HEK293T (cell line): ENCODE data around the gene PRKCZ.

Experiments used
- CTCF ChIA-PET: fragments of 350-600 bp; formaldehyde crosslinking; extraction: SDS; loops from one replicate; lab custom pipeline; 2021; ENCODE audit warnings: antibody characterized with exemption, inconsistent platforms; lab: Yijun Ruan, JAX
- POLR2A ChIA-PET: fragments of 350-600 bp; formaldehyde crosslinking; extraction: SDS; loops from one replicate; lab custom pipeline; 2020; ENCODE audit warnings: antibody characterized with exemption, inconsistent platforms; lab: Yijun Ruan, JAX
- DNase-seq: peaks from one replicate; pipeline ENCODE4 v3.0.0; 2012; ENCODE audit warnings: mixed read lengths; ENCODE audit errors: extremely low spot score
- ARNT ChIP-seq: fragments of 450-650 bp; IDR thresholded peaks from 2 replicates; pipeline ENCODE4 v1.6.1; 2017; ENCODE audit warnings: mild to moderate bottlenecking
- BHLHE40 ChIP-seq: fragments of 450-650 bp; IDR thresholded peaks from 2 replicates; pipeline ENCODE4 v1.6.1; 2016; ENCODE audit warnings: mild to moderate bottlenecking, moderate library complexity, borderline replicate concordance
- CTBP1 ChIP-seq: fragments of 450-650 bp; IDR thresholded peaks from 2 replicates; pipeline ENCODE4 v1.6.1; 2016; ENCODE audit warnings: borderline replicate concordance
- ELF4 ChIP-seq: fragments of 450-650 bp; IDR thresholded peaks from 2 replicates; pipeline ENCODE4 v1.6.1; 2017; ENCODE audit warnings: antibody characterized with exemption
- FOXA1 ChIP-seq: fragments of 450-650 bp; IDR thresholded peaks from 2 replicates; pipeline ENCODE4 v1.6.1; 2016; ENCODE audit warnings: mild to moderate bottlenecking
- FOXK2 ChIP-seq: fragments of 450-650 bp; IDR thresholded peaks from 2 replicates; pipeline ENCODE4 v1.6.1; 2016; ENCODE audit warnings: mild to moderate bottlenecking
- FOXM1 ChIP-seq: fragments of 450-650 bp; IDR thresholded peaks from 2 replicates; pipeline ENCODE4 v1.6.1; 2017; ENCODE audit warnings: mild to moderate bottlenecking, borderline replicate concordance
- HDGF ChIP-seq: fragments of 450-650 bp; IDR thresholded peaks from 2 replicates; pipeline ENCODE4 v1.6.1; 2017; ENCODE audit warnings: antibody characterized with exemption, borderline replicate concordance
- L3MBTL2 ChIP-seq: fragments of 450-650 bp; conservative IDR thresholded peaks from 2 replicates; pipeline ENCODE4 v1.6.1; 2016; ENCODE audit warnings: mild to moderate bottlenecking
- LEF1 ChIP-seq: fragments of 450-650 bp; IDR thresholded peaks from 2 replicates; pipeline ENCODE4 v1.6.1; 2017; ENCODE audit warnings: mild to moderate bottlenecking, borderline replicate concordance
- NFRKB ChIP-seq: fragments of 450-650 bp; IDR thresholded peaks from 2 replicates; pipeline ENCODE4 v1.6.1; 2016; ENCODE audit warnings: mild to moderate bottlenecking, moderate library complexity
- SP1 ChIP-seq: fragments of 450-650 bp; IDR thresholded peaks from 2 replicates; pipeline ENCODE4 v1.6.1; 2017
- SUZ12 ChIP-seq: fragments of 450-650 bp; IDR thresholded peaks from 2 replicates; pipeline ENCODE4 v1.6.1; 2016; ENCODE audit warnings: mild to moderate bottlenecking
- TARDBP ChIP-seq: fragments of 450-650 bp; IDR thresholded peaks from 2 replicates; pipeline ENCODE4 v1.6.1; 2016
- ZNF384 ChIP-seq: fragments of 450-650 bp; IDR thresholded peaks from 2 replicates; pipeline ENCODE4 v1.6.1; 2016
- TF ChIP-seq, protein P1 (sequence below): fragments of 450-650 bp; IDR thresholded peaks from 2 replicates; pipeline ENCODE4 v1.6.1; 2016

PRKCZ gene

DNA sequence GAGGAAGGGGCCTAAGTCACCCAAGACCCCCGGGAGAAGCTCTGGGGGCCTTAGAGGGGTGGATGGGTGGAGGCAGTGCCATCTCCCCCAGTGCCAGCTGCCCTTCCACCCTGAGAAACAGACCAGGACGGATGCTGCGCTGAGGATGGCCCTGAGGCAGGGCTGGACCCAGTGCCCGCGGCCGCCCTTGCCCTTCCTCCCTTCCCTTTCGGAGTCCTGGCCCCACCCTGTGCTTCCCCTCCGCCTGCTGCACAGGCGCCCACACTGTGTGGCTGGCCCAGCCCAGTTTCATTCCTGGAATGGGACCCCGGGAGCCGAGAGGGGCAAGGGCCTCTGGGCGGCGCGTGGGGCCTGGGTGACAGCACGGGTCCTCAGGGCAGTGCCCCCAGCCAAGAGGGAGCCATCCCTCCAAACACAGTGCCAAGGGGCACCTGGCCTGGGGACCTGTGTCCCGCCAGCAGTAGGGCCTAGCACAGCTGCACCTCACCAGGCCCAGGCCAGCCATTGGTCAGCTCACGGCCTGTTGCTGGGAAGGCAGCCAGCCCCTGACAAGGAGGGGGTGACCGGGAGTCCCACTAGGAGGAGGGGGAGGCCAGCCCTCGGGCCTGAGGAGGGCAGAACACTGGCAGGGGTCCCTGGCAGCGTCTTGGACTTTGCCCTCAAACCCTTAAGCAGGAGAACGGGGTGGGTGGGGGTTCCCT is 164.5 kb downstream of the PRKCZ start:
- CTCF ChIA-PET = no interaction called here
- POLR2A ChIA-PET = interaction anchor here (0.6 kb wide), 1 partner anchor 13 kb away, joined by 3 read pairs; the partner anchor contains the start of gene SKI
- TF ChIP-seq TARDBP (no peak), ZNF384 (no peak), SUZ12 (no peak), FOXM1 (no peak), HDGF (no peak), FOXK2 (no peak), FOXA1 (no peak)
- no peak for DNase-seq

DNA sequence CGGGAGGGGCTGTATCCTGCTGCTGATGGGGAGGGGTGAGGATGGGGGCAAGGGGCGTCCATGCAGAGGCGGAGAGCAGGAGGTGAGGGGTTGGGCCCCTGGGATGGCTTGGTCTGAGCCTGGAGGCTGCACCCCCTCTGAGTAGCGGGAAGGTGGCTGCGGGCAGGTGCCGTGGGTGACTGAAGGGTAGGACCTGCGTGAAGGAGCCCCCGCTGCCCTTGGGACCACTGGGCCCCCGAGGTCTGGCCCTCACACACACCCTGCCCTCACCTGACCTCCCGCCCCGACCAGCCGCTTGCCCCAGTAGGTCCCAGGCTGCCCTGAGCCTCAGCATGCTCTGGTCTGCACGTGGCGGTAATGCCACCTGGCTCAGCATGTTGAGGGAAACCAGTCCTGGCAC is 165.1 kb downstream of the PRKCZ start:
- POLR2A ChIA-PET = interaction anchor here (0.9 kb wide), 1 partner anchor 12 kb away, joined by 3 read pairs; no protein-coding TSS in a partner anchor

DNA sequence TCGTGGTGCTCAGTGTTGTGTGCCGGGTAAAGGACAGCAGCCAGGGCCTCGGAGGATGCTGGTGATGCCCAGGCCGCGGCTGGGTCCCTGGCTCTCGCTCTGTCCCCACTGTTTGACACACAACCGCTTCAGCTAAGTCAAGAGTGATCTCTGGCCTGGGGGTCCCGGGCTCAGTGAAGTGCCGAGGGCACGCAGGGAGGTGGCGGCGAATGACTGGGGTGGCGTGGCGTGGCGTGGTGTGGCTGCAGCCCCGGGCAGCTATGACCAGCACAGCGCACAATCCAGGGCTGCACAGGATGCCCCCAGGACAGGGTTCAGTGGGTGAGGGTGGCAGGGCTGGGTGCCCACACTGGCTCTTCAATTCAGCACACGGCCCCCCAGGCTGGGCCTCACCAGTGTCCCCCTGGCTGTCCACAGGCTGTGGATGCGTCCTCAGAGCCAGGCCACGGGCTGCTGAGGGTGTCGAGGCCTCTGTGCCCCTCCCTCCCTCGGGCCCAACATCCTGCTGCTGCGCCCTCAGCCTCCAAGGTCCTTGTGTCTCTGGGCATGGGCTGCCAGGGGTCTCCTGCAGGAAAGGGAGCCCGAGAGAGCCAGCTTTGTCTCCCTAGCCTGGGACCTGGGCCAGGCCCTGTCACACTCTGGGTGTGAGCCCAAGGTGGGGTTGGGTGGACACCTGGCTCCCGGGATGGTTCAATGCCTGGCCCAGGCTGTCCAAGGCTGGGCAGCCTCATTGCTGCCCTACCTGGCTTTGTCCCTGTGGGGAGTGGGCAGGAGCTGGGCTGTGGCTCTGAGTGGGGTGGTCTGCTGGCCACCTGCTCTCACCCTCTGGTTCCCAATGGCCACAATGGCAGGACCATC is 165.9 kb downstream of the PRKCZ start:
- DNase-seq = no peak
- CTCF ChIA-PET = interaction anchor here (0.9 kb wide), 1 partner anchor 9 kb away, joined by 4 read pairs; no protein-coding TSS in a partner anchor
- no peak for TF ChIP-seq TARDBP
- no peak for TF ChIP-seq L3MBTL2
- no peak for TF ChIP-seq FOXM1
- no peak for TF ChIP-seq HDGF
- no peak for TF ChIP-seq ARNT
- TF ChIP-seq CTBP1 = no peak
- TF ChIP-seq BHLHE40 = no peak
- TF ChIP-seq ZNF384 = no peak
- TF ChIP-seq FOXK2 = no peak
- TF ChIP-seq SP1 = no peak
- TF ChIP-seq FOXA1 = no peak
- TF ChIP-seq NFRKB = no peak
- no peak for TF ChIP-seq ELF4
- TF ChIP-seq, protein P1, sequence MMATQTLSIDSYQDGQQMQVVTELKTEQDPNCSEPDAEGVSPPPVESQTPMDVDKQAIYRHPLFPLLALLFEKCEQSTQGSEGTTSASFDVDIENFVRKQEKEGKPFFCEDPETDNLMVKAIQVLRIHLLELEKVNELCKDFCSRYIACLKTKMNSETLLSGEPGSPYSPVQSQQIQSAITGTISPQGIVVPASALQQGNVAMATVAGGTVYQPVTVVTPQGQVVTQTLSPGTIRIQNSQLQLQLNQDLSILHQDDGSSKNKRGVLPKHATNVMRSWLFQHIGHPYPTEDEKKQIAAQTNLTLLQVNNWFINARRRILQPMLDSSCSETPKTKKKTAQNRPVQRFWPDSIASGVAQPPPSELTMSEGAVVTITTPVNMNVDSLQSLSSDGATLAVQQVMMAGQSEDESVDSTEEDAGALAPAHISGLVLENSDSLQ = no peak
- no peak for TF ChIP-seq LEF1
- TF ChIP-seq SUZ12 = no peak
- POLR2A ChIA-PET = interaction anchor here (0.9 kb wide), 1 partner anchor 11 kb away, joined by 3 read pairs; no protein-coding TSS in a partner anchor

More for the DNA sequence above, 165.1 kb downstream of the PRKCZ start:
- DNase-seq = no peak
- TF ChIP-seq FOXK2 (no peak), FOXA1 (no peak), TARDBP (no peak), ARNT (no peak), L3MBTL2 (no peak), SP1 (no peak), NFRKB (no peak), BHLHE40 (no peak), SUZ12 (no peak), HDGF (no peak), CTBP1 (no peak), LEF1 (no peak), ZNF384 (no peak), ELF4 (no peak), FOXM1 (no peak)
- TF ChIP-seq, protein P1 = no peak
- CTCF ChIA-PET = interaction anchor here (0.9 kb wide), 1 partner anchor 10 kb away, joined by 4 read pairs; no protein-coding TSS in a partner anchor

DNA sequence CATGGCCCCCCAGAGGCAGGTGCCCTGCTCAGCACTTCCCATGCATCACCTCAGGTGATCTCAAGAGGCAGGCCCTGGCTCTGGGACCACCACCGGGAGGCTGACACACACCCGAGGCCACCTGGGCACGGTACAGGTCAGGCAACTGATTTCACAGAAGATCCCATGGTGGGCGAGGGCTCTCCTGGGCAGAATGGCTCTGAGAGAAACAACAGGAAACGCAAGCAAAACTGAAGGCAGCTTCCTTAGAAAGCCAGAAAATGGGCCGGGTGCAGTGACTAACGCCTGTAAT is 166.5 kb downstream of the PRKCZ start:
- TF ChIP-seq L3MBTL2 (no peak), FOXM1 (no peak), SP1 (no peak), HDGF (no peak), NFRKB (no peak), TARDBP (no peak), BHLHE40 (no peak), ZNF384 (no peak), LEF1 (no peak), FOXA1 (no peak), FOXK2 (no peak), ELF4 (no peak), ARNT (no peak), SUZ12 (no peak), CTBP1 (no peak)
- TF ChIP-seq, protein P1 = no peak
- CTCF ChIA-PET = interaction anchor here (0.7 kb wide), 1 partner anchor 11 kb away, joined by 4 read pairs; no protein-coding TSS in a partner anchor
- no peak for DNase-seq
- POLR2A ChIA-PET = no interaction called here

DNA sequence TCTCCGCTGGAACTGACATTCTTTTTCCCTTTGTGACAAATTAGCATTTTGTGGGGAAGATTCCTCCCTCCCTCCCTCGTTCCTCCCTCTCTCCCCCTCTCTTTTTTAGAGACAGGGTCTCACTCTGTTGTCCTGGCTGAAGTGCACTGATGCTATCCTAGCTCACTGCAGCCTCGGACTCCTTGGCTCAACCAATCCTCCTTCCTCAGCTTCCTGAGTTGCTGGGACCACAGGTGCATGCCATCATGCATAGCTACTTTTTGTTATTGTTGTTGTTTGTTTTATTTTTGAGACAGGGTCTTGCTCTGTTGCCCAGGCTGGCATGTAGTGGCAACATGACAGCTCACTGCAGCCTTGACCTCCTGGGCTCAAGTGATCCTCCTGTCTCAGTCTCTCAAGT is 171.1 kb downstream of the PRKCZ start:
- POLR2A ChIA-PET = interaction anchor here (0.9 kb wide), 1 partner anchor 12 kb away, joined by 3 read pairs; no protein-coding TSS in a partner anchor

More for the DNA sequence above, 171.1 kb downstream of the PRKCZ start:
- DNase-seq = no peak
- TF ChIP-seq ARNT (no peak), LEF1 (no peak), ZNF384 (no peak), FOXK2 (no peak)
- TF ChIP-seq, protein P1 = no peak
- CTCF ChIA-PET = no interaction called here
